ENCODE data around the gene PCDHGC4.
A peak's percentile ranks its signal among the peaks of the same experiment; 100 is the strongest.

PCDHGC4 gene

GRCh38 chr5:141490771-141491170 is 5.9 kb downstream of the PCDHGC4 start:
- Histone ChIP-seq H3K4me3 (no peak overlapping the region), H3K9me3 (no peaks in the 10 kb centered on the region), H3K27ac (no peak overlapping the region), H3K27me3 (no peaks in the 10 kb centered on the region), H3K4me1 (peaks cover 0 to 36% (median 25%) of the 10 kb centered on the region in 4 donors), H3K36me3 (peaks cover 0 to 37% (median 29%) of the 10 kb centered on the region in 3 donors)
- TF ChIP-seq CTCF (IDR thresholded peaks at IDR 0.05): no peak
- DNase-seq: no peak
- intact Hi-C loops (cut with DNase I; ENCODE audit: low total_unique reads): no loop called here

- TF ChIP-seq CTCF (IDR thresholded peaks at IDR 0.05): no peak
- Histone ChIP-seq H3K4me1 (peaks cover 0 to 34% (median 24%) of the 10 kb centered on the region in 4 donors), H3K4me3 (no peak overlapping the region), H3K27ac (no peak overlapping the region), H3K36me3 (peaks cover 0 to 37% (median 29%) of the 10 kb centered on the region in 3 donors), H3K27me3 (no peaks in the 10 kb centered on the region), H3K9me3 (no peaks in the 10 kb centered on the region)
- DNase-seq: no peak
- intact Hi-C loops (cut with DNase I; ENCODE audit: low total_unique reads): no loop called here
Measured at GRCh38 chr5:141491323-141492167, 6.7 kb downstream of the PCDHGC4 start.

GRCh38 chr5:141492168-141492885 is 7.5 kb downstream of the PCDHGC4 start:
- H3K27ac ChIP-seq: no peak overlapping the region
- no peaks in the 10 kb centered on the region for H3K27me3 ChIP-seq
- TF ChIP-seq CTCF (IDR thresholded peaks at IDR 0.05): no peak
- H3K9me3 ChIP-seq: no peaks in the 10 kb centered on the region
- intact Hi-C loops (cut with DNase I; ENCODE audit: low total_unique reads): no loop called here
- DNase-seq: no peak
- H3K4me1 ChIP-seq: peaks cover 0 to 34% (median 24%) of the 10 kb centered on the region in 4 donors
- H3K4me3 ChIP-seq: no peak overlapping the region
- H3K36me3 ChIP-seq: peaks cover 0 to 43% (median 29%) of the 10 kb centered on the region in 3 donors

GRCh38 chr5:141493500-141494422 is 8.9 kb downstream of the PCDHGC4 start:
- no peak for DNase-seq

More at GRCh38 chr5:141493500-141494422, 8.9 kb downstream of the PCDHGC4 start:
- Histone ChIP-seq H3K27ac (peak overlapping the region; percentile 11 to 36), H3K27me3 (no peaks in the 10 kb centered on the region), H3K36me3 (peaks cover 0 to 48% (median 38%) of the 10 kb centered on the region in 3 donors), H3K4me3 (no peak overlapping the region), H3K9me3 (no peaks in the 10 kb centered on the region), H3K4me1 (peaks cover 0 to 34% (median 24%) of the 10 kb centered on the region in 4 donors)
- no peak for TF ChIP-seq CTCF (IDR thresholded peaks at IDR 0.05)
- intact Hi-C loops (cut with DNase I; ENCODE audit: low total_unique reads): no loop called here

All from tibial artery (tissue), 4 donors.